K562 (cell line): ENCODE measurements around the gene MCIDAS.

Experiments used
- EP300 ChIP-seq: IDR thresholded peaks from 2 replicates; pipeline ENCODE4 v1.6.1; 2012; ENCODE audit warnings: low read length, improper control_type of control experiment
- HES1 ChIP-seq: fragments of 450-650 bp; IDR thresholded peaks from 2 replicates; pipeline ENCODE4 v1.6.1; 2016; ENCODE audit warnings: low read depth, mild to moderate bottlenecking, moderate library complexity
- NEUROD1 ChIP-seq: fragments of 150-350 bp; IDR thresholded peaks from 2 replicates; pipeline ENCODE4 v1.6.1; 2014; ENCODE audit warnings: borderline replicate concordance, low read length, low read depth; ENCODE audit not compliant: partially characterized antibody
- PTBP1 ChIP-seq: fragments of 200-400 bp; formaldehyde crosslinking; IDR thresholded peaks from 2 replicates; pipeline ENCODE4 v1.6.1; 2017; ENCODE audit warnings: low read depth, low read length
- SIN3A ChIP-seq, 2 experiments: fragments of 150-350 bp in 1 of 2; IDR thresholded peaks; 2 replicates each; pipeline ENCODE4 v1.6.1; 2011 to 2016; ENCODE audit warnings: borderline replicate concordance in 2 of 2, low read depth in 2 of 2, low read length in 2 of 2, mild to moderate bottlenecking in 2 of 2, moderate library complexity in 2 of 2; ENCODE audit not compliant: control insufficient read depth in 1 of 2
- THAP12 ChIP-seq: fragments of 250-450 bp; sonication (Bioruptor Pico); IDR thresholded peaks from 2 replicates; pipeline ENCODE4 v1.9.0; 2021; ENCODE audit warnings: mild to moderate bottlenecking, inconsistent platforms
- ZEB2 ChIP-seq: fragments of 450-650 bp; IDR thresholded peaks from 2 replicates; pipeline ENCODE4 v1.6.1; 2016

GRCh38 chr5:55220433-55221185 lies 6.5 kb downstream of the MCIDAS start:
- no peak for TF ChIP-seq EP300
- no peak for TF ChIP-seq NEUROD1
- no peak for TF ChIP-seq THAP12 (CRISPR knock-in tag)
- no peak for TF ChIP-seq ZEB2
- TF ChIP-seq PTBP1 = no peak
- TF ChIP-seq HES1 = no peak
- no peak for TF ChIP-seq SIN3A (IDR thresholded peaks at IDR 0.05; ENCODE audit: borderline replicate concordance in 2 of 2, control insufficient read depth in 1 of 2, low read depth in 2 of 2, low read length in 2 of 2)
